AG04450 (cell line): ENCODE data around the gene HCN2. TPM values are rescaled to one million over a fixed set of nuclear protein-coding genes. Genes with fewer than 3 reads are reported as not detected.

Experiments used
- CTCF ChIA-PET: fragments of 300-600, 350-600 bp; formaldehyde crosslinking; extraction: SDS; loops from one replicate; lab custom pipeline; 2022; ENCODE audit warnings: antibody characterized with exemption, inconsistent platforms; lab: Charles Lee
- POLR2A ChIA-PET: fragments of 350-600 bp; formaldehyde crosslinking; extraction: SDS; loops from one replicate; lab custom pipeline; 2021; ENCODE audit warnings: antibody characterized with exemption, inconsistent platforms; lab: Yijun Ruan, JAX
- DNase-seq: peaks from one replicate; pipeline ENCODE4 v3.0.0-alpha.2; 2011; ENCODE audit warnings: low read depth, low spot score
- H3K27ac ChIP-seq: one replicate; pipeline ENCODE4 v1.5.1; 2012; ENCODE audit warnings: low read depth, low read length, control low read depth
- H3K27me3 ChIP-seq: one replicate; pipeline ENCODE4 v1.6.0; 2012; ENCODE audit warnings: low read length; ENCODE audit not compliant: control insufficient read depth, insufficient read depth
- H3K4me3 ChIP-seq: 2 replicates; pipeline ENCODE4 v1.5.1; 2011; ENCODE audit warnings: mild to moderate bottlenecking, low read depth, low read length, control low read depth
- H3K9me3 ChIP-seq: 2 replicates; pipeline ENCODE4 v1.5.1; 2012; ENCODE audit warnings: low read length; ENCODE audit not compliant: control insufficient read depth, insufficient read depth
- CTCF ChIP-seq: IDR thresholded peaks from 2 replicates; pipeline ENCODE4 v1.5.1; 2011; ENCODE audit warnings: low read depth, low read length, control low read depth, inconsistent platforms
- polyA plus RNA-seq: library from polyadenylated mRNA; depleted of rRNA; stranded (reverse); fragments of >200 nt; gene quantifications from 2 replicates; pipeline ENCODE4 v1.2.3, GENCODE V29; 2011

Gene HCN2
- polyA plus RNA-seq, 1 experiment: 0.33 TPM

- H3K4me3 ChIP-seq: no peak overlapping the region
- CTCF ChIA-PET: interaction anchor here (1.0 kb wide), 1 partner anchor 22 kb away, joined by 3 read pairs; no protein-coding TSS in a partner anchor
- H3K9me3 ChIP-seq: no peaks in the 10 kb centered on the region; the same call in 1 of the 2 replicates
- no peaks in the 10 kb centered on the region for H3K27me3 ChIP-seq
- no peak overlapping the region for H3K27ac ChIP-seq
- no peak for TF ChIP-seq CTCF
- no peak for DNase-seq
- POLR2A ChIA-PET: no interaction called here
Measured at GRCh38 chr19:554817-555216, 34.9 kb upstream of the HCN2 start.

- Histone ChIP-seq H3K27me3 (no peaks in the 10 kb centered on the region), H3K4me3 (no peak overlapping the region), H3K27ac (no peak overlapping the region), H3K9me3 (no peaks in the 10 kb centered on the region; the same call in 1 of the 2 replicates)
- CTCF ChIA-PET: interaction anchor here (1.0 kb wide), 1 partner anchor 23 kb away, joined by 3 read pairs; no protein-coding TSS in a partner anchor
- no peak for DNase-seq
- POLR2A ChIA-PET: interaction anchor here (1.0 kb wide), 1 partner anchor 17 kb away, joined by 5 read pairs; no protein-coding TSS in a partner anchor
- TF ChIP-seq CTCF: no peak
Measured at GRCh38 chr19:555474-555808, 34.2 kb upstream of the HCN2 start.

GRCh38 chr19:556611-557382 is 32.9 kb upstream of the HCN2 start:
- peaks cover 4% of the 10 kb centered on the region; the same call in 1 of the 2 replicates for H3K9me3 ChIP-seq
- no peak overlapping the region for H3K27ac ChIP-seq
- no peak for DNase-seq
- H3K4me3 ChIP-seq: no peak overlapping the region
- POLR2A ChIA-PET: interaction anchor here (0.7 kb wide), 1 partner anchor 26 kb away, joined by 4 read pairs; no protein-coding TSS in a partner anchor
- CTCF ChIA-PET: no interaction called here
- H3K27me3 ChIP-seq: no peaks in the 10 kb centered on the region
- TF ChIP-seq CTCF: no peak

GRCh38 chr19:558770-559439 is 30.8 kb upstream of the HCN2 start:
- Histone ChIP-seq H3K27ac (no peak overlapping the region), H3K4me3 (no peak overlapping the region), H3K27me3 (no peaks in the 10 kb centered on the region), H3K9me3 (peaks cover 4% of the 10 kb centered on the region; the same call in 1 of the 2 replicates)
- POLR2A ChIA-PET: no interaction called here
- CTCF ChIA-PET: no interaction called here
- TF ChIP-seq CTCF: no peak
- DNase-seq: no peak

GRCh38 chr19:560121-560520 is 29.6 kb upstream of the HCN2 start:
- Histone ChIP-seq H3K4me3 (no peak overlapping the region), H3K9me3 (peaks cover 4% of the 10 kb centered on the region; the same call in 1 of the 2 replicates), H3K27ac (no peak overlapping the region), H3K27me3 (no peaks in the 10 kb centered on the region)
- no peak for DNase-seq
- POLR2A ChIA-PET: no interaction called here
- CTCF ChIA-PET: no interaction called here
- TF ChIP-seq CTCF: no peak
